NCI-H1436 (cell line): Measurements from ENCODE around the gene TACR1.
A peak's percentile ranks its signal among the peaks of the same experiment; 100 is the strongest.
"Not testable (repeated sequence)": the region's sequence is repeated elsewhere in the genome, so short reads cannot be mapped to it uniquely, and the experiment has no call there.

Experiments
- DNase-seq: peaks from one replicate; lab custom pipeline; 2025; lab: John Stamatoyannopoulos, UW

TACR1 gene, protein sequence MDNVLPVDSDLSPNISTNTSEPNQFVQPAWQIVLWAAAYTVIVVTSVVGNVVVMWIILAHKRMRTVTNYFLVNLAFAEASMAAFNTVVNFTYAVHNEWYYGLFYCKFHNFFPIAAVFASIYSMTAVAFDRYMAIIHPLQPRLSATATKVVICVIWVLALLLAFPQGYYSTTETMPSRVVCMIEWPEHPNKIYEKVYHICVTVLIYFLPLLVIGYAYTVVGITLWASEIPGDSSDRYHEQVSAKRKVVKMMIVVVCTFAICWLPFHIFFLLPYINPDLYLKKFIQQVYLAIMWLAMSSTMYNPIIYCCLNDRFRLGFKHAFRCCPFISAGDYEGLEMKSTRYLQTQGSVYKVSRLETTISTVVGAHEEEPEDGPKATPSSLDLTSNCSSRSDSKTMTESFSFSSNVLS

DNA sequence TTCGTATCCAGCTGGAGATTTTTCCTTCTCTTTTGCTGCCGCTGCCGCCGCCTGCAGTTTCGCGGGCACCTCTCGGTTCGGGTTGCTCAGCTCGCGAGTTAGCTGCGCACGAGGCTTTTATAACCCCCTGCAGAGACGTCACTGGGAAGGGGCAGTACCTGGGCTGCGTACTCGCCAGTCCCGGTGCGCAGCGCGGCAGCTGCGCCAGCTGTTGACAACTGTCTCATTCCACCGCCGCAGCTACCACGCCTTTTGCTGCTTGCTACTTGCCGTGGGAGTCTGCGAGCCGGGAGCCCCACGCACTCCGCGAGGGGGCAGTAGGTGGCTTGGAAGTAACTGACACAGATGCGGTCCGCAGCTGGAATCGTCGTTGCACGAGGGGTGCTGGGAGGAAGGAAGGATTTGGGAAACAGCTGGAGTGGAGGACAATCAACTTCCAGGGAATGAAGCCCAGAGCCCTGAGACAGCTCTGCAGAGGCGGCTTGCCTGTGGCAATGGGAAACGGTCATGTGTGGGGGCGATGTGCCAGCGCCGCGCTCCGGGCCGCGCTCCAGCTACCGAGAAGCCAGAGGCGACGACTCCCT, at the start of gene TACR1:
TACR1 (minus strand) TSS at position 93 of the 584 bp plus-strand sequence. CDS start 586 bp downstream, outside the sequence.
- no peak for DNase-seq

DNA sequence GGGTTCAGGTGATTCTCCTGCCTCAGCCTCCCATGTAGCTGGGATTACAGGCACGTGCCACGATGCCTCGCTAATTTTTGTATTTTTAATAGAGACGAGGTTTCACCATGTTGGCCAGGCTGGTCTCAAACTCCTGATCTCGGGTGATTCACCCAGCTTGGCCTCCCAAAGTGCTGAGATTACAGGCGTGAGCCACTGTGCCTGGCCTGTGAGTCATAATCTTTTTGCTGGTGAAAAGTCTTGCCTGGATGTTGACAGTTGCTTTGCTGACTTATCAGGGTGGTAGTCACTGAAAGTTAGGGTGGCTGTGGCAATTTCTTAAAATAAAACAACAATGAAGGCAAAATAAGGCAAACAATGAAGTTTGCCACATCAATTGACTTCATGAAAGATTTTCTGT, 49.3 kb upstream of the TACR1 start:
- DNase-seq = not testable (repeated sequence)

DNA sequence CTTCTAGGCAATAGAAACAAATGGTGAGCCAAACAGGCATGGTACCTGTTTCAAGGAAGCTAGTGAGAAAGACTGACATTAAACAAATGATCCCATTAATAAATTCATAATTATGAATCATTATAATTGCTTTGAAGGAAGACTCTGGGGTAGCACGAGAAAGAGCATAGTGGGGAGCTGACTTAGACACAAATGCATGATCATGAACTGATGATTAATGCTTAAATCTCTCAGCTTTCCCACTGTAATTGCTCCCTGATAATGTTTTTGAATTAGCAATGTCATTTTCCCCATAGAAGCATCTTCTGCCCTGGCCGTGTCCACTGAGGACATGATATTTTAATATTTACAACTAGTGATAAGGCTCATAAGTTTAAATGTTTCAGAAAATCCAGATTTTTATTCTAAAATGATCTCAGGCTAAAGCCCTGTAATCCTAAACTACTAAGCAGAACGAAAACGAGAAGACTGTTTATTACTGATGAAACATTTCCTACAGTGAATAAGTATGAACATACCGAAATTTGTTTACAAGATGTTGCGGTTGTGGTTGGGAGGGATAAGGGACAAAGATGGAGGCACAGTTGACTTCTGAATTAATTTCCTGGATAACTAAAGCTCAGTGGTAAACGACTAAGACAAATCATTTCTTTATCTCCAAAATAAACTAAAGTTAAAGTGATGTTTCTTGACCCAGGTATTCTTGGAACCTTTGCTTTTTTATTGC, 47.3 kb upstream of the TACR1 start:
- DNase-seq = no peak

DNA sequence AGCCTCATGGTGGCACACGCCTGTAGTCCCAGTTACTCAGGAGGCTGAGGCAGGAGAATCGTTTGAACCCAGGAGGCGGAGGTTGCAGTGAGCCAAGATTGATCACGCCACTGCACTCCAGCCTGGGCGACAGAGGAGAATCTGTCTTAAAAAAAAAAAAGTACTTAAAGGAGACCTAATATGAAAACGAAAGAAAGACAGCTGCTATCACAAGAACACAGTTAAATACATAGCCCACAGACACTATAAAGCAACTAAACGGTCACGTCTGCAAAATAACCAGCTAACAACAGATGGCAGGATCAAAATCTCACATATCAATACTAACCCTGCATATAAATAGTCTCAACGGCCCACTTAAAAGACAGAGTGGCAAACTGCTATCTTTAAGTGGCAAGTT, 43.9 kb upstream of the TACR1 start:
- DNase-seq = no peak

DNA sequence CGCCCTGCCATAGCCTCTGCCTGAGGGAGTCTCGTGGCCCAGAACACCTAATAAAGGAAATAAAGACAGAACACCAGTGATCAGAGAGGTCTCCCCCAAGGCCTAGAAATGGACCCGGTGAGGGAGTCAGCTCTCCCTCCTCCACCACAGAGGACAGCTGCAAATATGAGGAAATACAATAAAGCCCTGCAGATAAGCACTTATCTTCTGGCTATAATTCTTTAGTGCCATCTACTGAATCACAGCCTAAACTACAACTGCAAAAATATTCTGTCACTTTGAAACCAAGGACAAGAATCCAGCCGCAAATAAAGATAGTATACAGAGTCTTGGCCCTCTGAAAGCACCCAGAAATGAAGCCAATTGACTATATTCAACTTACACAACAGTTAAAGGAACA, 42.4 kb upstream of the TACR1 start:
- no peak for DNase-seq

DNA sequence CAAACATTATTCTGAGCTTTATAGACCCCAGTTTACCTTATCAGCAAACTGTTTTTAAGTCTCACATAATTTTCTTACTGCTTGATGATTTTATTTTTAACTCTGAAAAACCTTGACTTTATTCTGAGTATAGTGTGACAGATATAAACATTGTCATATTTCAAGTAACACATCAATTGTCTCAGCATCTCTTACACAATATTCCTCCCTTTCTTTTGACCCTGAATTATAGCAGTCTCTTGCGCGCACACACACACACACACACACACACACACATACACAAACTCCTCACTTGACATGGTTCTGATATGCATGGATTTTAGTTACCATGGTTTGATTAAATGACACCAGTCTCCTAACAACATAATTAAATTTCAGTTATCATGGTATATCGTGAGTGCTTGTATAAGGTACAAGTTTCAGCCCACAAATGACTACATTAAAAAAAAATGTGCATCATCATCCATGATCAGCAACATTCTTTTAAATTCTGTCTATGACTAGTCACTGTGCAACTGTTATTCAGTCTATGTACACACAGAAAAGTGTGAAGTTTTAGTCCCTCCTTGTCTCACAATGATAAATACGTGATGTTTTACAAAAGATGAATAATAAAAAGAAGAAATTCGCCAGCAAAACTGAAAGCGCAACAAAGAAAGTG, 39.5 kb upstream of the TACR1 start:
- no peak for DNase-seq

DNA sequence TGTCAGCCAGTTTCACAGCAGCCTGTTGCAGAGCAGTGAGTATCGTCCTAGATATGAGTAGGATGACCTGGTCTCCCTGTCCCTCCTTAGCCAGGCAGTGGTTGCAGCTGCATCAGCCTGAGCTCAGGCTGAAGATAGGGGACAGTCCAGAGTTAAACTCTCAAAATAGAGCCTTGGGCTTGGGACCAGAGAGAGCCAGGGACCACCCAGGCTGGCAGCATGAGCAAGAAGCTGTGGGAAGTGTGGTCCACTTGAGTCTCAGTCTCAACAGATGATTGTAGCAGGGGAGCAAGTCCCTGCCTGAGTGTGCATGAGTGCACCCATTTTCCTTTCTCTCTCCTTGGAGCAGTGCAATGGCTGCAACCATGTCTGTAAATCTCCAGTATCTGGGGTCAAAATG, 38.0 kb upstream of the TACR1 start:
- no peak for DNase-seq

DNA sequence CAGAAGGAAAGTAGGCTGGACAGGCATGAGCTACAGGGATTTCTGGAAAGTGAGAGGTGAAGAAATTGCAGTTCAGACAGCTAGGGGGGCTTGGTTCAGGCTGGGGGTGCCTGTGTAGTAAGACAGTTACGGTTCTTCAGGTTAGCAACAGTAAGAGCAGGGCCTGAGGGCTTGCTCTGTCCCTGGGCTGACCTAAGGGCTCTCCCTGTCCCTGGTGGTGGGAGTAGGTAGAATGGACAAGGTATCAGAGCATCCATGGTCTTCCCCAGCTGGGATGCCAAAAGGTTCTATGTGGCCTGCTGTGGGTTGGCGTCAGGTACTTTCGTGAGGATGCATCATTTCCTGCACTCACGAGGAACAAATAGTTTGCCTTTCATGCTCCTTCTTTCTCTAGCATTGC, 34.6 kb upstream of the TACR1 start:
- no peak for DNase-seq

DNA sequence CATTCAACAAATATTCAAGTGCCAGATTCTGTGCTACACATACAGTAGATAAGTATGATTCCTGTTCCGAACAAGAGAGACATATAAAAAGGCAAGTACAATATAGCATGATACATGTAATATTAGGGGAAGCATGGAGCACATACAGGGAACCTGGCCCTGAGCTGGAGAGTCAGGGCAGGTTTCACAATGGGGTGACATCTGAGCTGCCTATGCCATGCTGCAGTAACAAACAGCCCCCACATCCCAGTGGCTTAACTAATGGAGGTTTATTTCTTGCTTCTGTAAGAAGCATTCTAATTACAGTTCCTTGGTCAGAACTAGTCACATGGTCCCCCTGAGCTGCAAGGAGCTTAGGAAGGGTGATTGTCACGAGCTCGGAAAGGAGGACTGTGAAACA, 27.3 kb upstream of the TACR1 start:
- no peak for DNase-seq

DNA sequence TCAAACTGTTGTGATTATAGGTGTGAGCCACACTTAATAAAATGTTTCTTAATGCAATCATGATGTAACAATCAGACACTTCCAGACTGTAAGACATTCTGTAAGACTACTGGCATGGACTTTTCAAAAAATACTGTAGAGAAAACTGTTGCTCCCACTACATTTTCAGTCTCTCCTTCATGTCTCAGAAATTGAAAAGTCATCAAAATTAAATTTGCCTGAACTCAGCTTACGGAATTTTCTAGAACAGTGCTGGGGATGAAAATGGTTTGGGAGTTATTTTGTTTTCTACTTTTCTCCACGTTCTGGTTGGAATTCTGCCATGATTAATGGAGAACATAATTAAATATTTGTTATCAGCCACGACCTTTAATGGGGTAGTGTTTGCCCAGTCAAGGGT, 26.8 kb upstream of the TACR1 start:
- no peak for DNase-seq

DNA sequence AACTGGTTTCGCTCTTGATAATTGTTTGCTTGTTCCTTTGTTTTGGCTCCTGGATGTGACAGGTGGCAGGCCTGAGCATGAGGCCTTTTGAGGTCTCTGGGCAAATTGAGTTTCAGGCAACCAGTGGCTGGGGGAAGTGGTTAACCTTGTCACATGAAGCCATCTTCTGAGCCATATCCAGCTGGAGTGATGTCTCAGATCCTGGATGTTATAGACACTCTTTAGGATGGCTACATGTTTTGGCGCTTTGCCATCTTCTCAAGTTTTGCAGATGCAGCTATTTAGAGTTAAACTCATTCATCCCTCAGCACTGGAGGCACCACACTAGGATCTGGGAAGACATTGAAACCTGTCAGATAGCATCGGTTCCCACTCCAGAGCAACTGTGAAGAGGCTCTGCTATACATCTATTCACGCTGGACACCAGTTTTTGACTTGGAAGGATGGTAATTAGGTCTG, 25.3 kb upstream of the TACR1 start:
- DNase-seq = no peak

DNA sequence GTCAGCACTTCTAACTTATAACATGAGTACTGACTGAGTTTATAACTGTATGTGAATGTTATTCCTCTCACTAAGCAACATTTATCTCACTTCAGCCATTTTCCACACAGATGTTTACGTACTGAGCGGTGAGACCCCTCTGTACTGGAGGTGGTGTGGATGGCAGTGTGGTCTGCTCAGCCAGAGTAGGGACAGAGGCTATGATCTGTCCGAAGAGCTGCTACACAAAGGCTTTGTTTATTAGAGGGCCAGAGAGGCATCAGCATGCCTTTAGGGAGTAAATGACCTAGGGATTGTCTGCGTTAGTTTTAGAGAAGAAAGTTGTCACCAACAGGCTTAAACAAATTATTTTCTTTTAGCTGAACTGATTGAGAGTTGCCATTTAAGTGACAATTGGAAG, 23.2 kb upstream of the TACR1 start:
- DNase-seq = no peak

DNA sequence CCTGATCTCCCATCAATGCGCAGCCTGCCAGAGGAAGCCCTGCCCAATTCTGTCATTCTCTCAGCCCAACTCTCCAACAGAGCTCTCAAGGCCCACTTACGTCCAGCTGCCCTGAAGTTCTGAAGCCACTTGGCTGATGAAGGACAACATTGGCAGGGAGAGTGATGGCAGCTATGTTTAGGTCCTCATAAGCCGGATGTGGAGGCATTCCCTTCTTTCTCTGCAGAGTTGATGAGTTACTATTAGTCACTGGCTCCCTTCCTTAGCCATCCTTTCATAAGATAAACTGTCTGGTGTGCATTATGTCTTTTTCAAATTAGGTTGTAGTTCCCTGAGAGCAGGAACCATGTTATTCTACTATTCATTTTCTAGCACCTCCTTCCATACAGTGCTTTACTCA, 22.5 kb upstream of the TACR1 start:
- no peak for DNase-seq

DNA sequence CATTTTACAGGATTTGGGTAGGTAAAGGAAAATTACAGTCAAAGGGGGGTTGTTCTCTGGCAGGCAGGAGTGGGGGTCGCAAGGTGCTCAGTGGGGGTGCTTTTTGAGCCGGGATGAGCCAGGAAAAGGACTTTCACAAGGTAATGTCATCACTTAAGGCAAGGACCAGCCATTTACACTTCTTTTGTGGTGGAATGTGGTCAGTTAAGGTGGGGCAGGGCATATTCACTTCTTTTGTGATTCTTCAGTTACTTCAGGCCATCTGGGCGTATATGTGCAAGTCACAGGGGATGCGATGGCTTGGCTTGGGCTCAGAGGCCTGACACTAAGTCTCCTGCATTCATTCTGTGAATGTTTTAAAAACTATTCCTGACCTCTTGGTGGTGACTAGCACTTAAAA, 19.9 kb upstream of the TACR1 start:
- not testable (repeated sequence) for DNase-seq

DNA sequence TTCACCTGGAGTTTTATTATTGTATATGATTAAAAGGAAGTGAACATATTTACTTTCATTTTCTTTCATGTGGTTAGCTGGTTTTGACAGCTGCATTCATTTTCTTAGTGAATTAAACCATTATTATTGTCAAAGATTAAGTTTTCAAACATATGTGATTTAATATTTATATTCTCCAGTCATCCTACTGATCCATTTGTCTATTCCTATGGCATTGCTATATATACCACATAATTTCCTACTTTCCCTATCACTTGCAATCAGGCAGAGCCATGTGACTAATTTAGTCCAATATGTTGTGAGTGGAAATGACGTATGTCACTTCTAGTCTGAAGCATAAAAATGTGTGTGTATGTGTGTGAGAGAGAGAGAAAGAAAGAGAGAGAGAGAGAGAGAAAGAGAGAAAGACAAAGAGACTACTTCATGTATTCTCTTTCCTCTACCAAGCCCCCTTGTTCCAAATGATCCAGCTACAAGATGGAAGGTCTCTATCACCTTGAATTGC, 12.0 kb upstream of the TACR1 start:
- DNase-seq = no peak

DNA sequence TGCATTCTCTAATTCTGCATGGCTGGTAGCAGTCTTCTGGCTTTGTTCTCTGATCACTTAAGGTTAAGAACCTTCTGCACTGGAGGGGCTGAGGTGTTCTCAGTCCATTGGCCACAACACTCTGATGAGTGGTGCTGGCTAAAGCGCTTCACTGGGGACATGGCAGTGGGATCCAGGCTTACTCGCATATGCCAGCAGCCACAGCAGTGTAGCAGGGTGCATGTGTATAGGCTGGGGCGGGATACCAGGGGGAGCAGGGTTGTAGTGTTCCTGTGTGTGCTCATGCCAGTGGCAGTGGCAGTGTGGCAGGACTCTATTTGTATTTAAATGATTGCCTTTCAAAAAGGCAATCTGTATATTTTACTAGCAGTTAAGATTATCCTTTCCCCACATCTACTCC, 11.1 kb upstream of the TACR1 start:
- no peak for DNase-seq

DNA sequence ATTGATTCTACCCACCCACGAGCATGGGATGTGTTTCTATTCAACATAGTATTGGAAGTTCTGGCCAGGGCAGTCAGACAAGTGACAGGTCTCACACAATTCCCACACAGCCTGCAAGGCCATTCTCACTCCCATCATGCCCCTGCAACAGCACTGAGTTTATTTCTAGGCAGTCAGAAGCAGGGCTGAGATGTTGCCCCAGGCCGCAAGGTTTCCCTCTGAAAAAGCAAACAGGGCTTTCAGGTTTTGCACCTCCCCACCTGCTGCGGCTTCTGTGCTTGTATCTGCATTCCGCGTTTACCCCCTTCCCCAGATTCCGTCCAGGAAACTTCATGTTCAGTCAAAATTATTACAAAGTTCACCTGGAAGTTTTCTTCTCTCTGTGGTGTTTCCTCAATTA, 9.4 kb upstream of the TACR1 start:
- no peak for DNase-seq

DNA sequence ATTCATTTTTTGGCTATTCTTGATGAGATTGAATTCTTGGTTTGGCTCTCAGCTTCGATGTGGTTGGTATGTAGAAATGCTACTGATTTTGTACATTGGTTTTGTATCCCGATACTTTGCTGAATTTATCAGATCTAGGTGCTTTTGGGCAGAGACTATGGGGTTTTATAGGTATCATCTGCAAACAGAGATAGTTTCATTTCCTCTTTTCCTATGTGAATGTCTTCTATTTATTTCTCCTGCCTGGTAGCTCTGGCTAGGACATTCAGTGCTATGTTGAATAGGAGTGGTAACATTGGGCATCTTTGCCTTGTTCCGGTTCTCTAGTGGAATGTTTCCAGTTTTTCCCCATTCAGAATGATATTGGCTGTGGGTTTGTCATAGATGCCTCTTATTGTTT, 5.5 kb upstream of the TACR1 start:
- DNase-seq = no peak

DNA sequence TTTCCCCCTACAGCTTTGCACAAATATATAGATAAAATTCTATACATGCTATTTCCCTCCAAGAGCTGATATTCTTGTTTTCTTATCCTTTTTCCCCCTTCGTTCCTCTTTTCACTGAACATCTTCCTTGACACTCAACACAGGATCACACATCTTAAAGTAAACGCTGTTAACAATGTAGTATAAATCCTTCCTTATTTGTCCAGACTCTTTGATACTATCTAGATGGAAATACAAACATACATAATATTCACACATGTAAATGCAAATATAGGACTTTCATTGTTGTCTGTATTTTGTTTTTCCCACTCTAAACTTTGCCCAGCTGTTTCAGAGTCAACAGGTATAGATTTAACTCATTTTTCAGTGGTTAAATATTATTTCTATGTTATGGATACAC, 3.0 kb upstream of the TACR1 start:
- no peak for DNase-seq

DNA sequence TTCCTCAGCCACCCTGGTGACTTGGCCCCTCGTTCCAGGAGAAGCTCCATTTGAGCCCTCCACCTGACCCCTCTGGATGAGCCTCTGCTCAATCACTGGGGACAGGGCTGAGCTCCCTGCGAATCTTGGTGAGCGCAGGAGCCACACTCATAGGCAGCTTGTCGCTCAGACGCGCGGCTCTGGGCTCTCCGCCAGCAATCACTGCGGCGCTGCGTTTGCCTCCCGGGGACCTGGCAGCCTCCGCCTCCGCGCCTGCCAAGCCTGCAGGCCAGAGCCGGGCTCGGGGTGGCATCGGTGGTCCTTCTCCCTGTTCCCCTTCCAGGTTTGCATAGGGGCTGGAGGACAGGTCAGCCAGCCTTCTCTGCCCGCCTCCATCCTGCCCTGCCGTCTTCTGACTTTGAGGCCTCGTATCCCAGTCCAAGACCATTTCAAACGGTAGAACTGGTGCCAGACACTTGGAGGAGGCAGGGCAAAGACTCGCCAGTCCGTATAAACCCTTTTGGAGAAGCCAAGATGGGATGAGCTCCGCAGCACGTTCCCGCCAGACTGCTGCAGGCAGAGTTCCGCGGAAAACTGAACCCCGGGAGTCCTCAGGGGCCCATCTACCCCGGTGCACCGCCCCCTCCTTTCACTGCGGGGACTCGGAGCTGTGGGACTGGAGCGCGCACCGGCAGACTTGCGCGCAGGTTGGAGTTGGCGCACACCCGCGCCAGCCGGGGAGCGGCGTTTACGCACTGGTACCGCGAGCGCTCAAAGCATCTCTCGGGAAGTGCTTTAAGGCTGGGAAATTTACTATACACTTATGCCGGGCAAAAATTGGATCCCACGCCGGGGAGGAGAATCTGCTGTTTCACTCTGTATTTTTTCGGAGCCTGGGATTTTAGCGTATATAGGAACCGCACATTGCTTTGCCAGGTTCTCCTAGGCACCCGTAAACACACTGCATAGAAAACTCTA, 1.1 kb upstream of the TACR1 start:
- peak; percentile 43 for DNase-seq

DNA sequence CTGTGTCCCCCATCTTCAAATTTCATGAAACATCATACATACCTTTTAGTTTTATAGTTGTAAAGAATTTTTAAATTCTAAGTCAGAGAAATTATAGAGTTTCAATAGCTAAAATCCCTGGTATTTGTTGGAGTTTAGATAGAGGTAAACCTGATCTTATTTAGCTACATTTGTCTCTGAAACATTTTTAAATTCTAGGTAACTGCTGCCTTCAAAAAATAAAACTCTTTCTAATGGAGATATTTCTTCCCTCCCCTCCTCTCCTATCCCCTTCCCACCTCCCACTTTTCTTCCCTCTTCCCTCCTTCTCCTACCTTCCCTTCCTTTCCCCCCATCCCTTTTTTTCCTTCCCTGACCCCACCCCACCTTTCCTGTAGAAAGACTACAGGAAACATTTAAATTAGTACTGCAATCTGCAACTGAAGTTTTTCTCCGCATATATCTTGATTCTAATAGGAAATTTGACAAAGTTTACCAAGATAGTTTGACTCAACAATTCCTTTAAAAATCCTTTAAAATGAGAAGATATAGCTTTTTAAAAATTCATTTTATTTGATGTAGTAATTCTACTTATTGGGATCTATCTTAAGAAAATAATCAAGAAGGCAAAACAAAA, 4.1 kb downstream of the TACR1 start:
- DNase-seq = no peak
